Mesenchymal stem cell (in vitro differentiated cells and primary cell): ENCODE data around the gene HCAR3.

Experiments
- DNase-seq: peaks from one replicate; pipeline ENCODE4 v3.0.0-alpha.2; 2013
- H2AFZ ChIP-seq: one replicate; pipeline ENCODE4 v1.6.1; 2013; ENCODE audit warnings: low read depth, mild to moderate bottlenecking, control low read depth, inconsistent platforms, low read length, moderate library complexity
- H2AK5ac ChIP-seq: 2 replicates; pipeline ENCODE4 v1.6.1; 2013; ENCODE audit warnings: low read length, moderate library complexity, mild to moderate bottlenecking, inconsistent platforms; ENCODE audit not compliant: severe bottlenecking
- H2BK120ac ChIP-seq: one replicate; pipeline ENCODE4 v1.6.1; 2013; ENCODE audit warnings: low read depth, mild to moderate bottlenecking, inconsistent platforms, low read length, moderate library complexity
- H2BK12ac ChIP-seq, 2 experiments: one replicate each; pipeline ENCODE4 v1.6.1; 2013; ENCODE audit warnings: inconsistent platforms in 2 of 2, low read length in 2 of 2, mild to moderate bottlenecking in 2 of 2, moderate library complexity in 2 of 2, control low read depth in 1 of 2
- H2BK15ac ChIP-seq: one replicate; pipeline ENCODE4 v1.6.1; 2013; ENCODE audit warnings: mild to moderate bottlenecking, low read depth, inconsistent platforms; ENCODE audit not compliant: poor library complexity, severe bottlenecking
- H2BK5ac ChIP-seq: 2 replicates; pipeline ENCODE4 v1.6.1; 2013; ENCODE audit warnings: low read depth, mild to moderate bottlenecking, low read length, control low read depth, inconsistent platforms; ENCODE audit not compliant: poor library complexity, severe bottlenecking
- H3K14ac ChIP-seq, 2 experiments: one replicate each; pipeline ENCODE4 v1.6.1; 2013; ENCODE audit warnings: inconsistent platforms in 2 of 2, low read length in 2 of 2, control low read depth in 1 of 2, mild to moderate bottlenecking in 1 of 2, moderate library complexity in 1 of 2
- H3K18ac ChIP-seq, 2 experiments: one replicate each; pipeline ENCODE4 v1.6.1; 2013; ENCODE audit warnings: inconsistent platforms in 2 of 2, low read length in 2 of 2, control low read depth in 1 of 2, low read depth in 1 of 2, mild to moderate bottlenecking in 1 of 2
- H3K23ac ChIP-seq, 2 experiments: one replicate each; pipeline ENCODE4 v1.6.1; 2013; ENCODE audit warnings: inconsistent platforms in 2 of 2, low read length in 2 of 2, mild to moderate bottlenecking in 2 of 2, moderate library complexity in 2 of 2, control low read depth in 1 of 2
- H3K27ac ChIP-seq: 2 replicates; pipeline ENCODE4 v1.5.1; 2013; ENCODE audit warnings: mild to moderate bottlenecking, moderate library complexity, low read length, control low read depth, inconsistent platforms; ENCODE audit not compliant: poor library complexity, severe bottlenecking
- H3K27me3 ChIP-seq, 2 experiments: 2 replicates each; pipeline versions ENCODE4 v1.6.1 to v1.7.0; 2013; ENCODE audit warnings: low read length in 2 of 2, mild to moderate bottlenecking in 2 of 2, moderate library complexity in 2 of 2, control low read depth in 1 of 2, inconsistent platforms in 1 of 2; ENCODE audit not compliant: control insufficient read depth in 1 of 2, insufficient read depth in 1 of 2
- H3K36me3 ChIP-seq, 2 experiments: 2 replicates each; pipeline versions ENCODE4 v1.6.1 to v1.7.0; 2013; ENCODE audit warnings: low read length in 2 of 2, control low read depth in 1 of 2, inconsistent platforms in 1 of 2, low read depth in 1 of 2, mild to moderate bottlenecking in 1 of 2; ENCODE audit not compliant: insufficient read depth in 2 of 2, control insufficient read depth in 1 of 2
- H3K4ac ChIP-seq, 2 experiments: one replicate each; pipeline ENCODE4 v1.6.1; 2013; ENCODE audit warnings: inconsistent platforms in 2 of 2, low read length in 2 of 2, mild to moderate bottlenecking in 2 of 2, moderate library complexity in 2 of 2, control low read depth in 1 of 2, low read depth in 1 of 2
- H3K4me1 ChIP-seq: 2 replicates; pipeline ENCODE4 v1.6.1; 2013; ENCODE audit warnings: low read depth, low read length, control low read depth; ENCODE audit not compliant: control insufficient read depth, insufficient read depth
- H3K4me2 ChIP-seq: 2 replicates; pipeline ENCODE4 v1.6.1; 2013; ENCODE audit warnings: low read length, mild to moderate bottlenecking, inconsistent platforms; ENCODE audit not compliant: poor library complexity, severe bottlenecking
- H3K4me3 ChIP-seq, 2 experiments: 2 replicates each; pipeline versions ENCODE4 v1.5.1 to v1.7.0; 2013; ENCODE audit warnings: low read length in 2 of 2, mild to moderate bottlenecking in 2 of 2, control low read depth in 1 of 2, low read depth in 1 of 2; ENCODE audit not compliant: insufficient read depth in 1 of 2
- H3K79me1 ChIP-seq: replicated peaks from 2 replicates; pipeline ENCODE4 v1.6.1; 2013; ENCODE audit warnings: mild to moderate bottlenecking, control low read depth, low read length, inconsistent platforms; ENCODE audit not compliant: poor library complexity, severe bottlenecking
- H3K9ac ChIP-seq: 2 replicates; pipeline ENCODE4 v1.7.0; 2013; ENCODE audit warnings: mild to moderate bottlenecking, low read length, moderate library complexity
- H3K9me3 ChIP-seq: 2 replicates; pipeline ENCODE4 v1.7.0; 2013; ENCODE audit warnings: mild to moderate bottlenecking, low read length; ENCODE audit not compliant: control insufficient read depth
- H4K8ac ChIP-seq: one replicate; pipeline ENCODE4 v1.6.1; 2013; ENCODE audit warnings: inconsistent platforms, mild to moderate bottlenecking, low read length, moderate library complexity
- H4K91ac ChIP-seq: one replicate; pipeline ENCODE4 v1.6.1; 2013; ENCODE audit warnings: mild to moderate bottlenecking, low read length, inconsistent platforms
- WGBS: methylation state at CpG from one replicate; pipeline ENCODE4 v1.1.7; 2013; ENCODE audit warnings: mixed read lengths; 5-methylcytosine and 5-hydroxymethylcytosine counted together

Gene HCAR3

DNA sequence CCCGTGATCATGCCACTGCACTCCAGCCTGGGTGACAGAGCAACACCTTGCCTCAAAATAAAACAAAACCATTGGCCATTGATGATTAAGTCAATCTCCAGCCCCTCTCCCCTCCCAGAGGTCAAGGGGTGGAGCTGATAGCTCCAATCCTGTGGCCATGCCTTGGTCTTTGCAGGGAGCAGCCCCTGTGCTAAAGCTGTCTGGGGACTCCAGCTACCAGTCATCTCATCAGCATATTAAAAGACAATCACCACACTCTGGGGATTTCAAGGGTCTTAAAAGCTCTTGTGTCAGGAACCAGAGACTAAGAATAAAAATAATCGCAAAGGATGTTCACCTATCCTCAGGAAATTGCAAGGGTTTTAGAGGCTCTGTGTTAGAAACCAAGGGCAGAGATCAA lies 44.1 kb downstream of the HCAR3 start:
- no peak overlapping the region for H2AK5ac ChIP-seq
- H2BK120ac ChIP-seq: no peak overlapping the region
- H4K8ac ChIP-seq: peak overlapping the region; percentile 19
- no peak overlapping the region for H3K4me2 ChIP-seq
- no peak overlapping the region for H3K4ac ChIP-seq
- H3K14ac ChIP-seq: no peak overlapping the region
- H3K23ac ChIP-seq: no peak overlapping the region
- 97% methylated on average over 2 of the region's 2 CpGs for WGBS
- no peaks in the 10 kb centered on the region for H3K4me1 ChIP-seq
- no peak overlapping the region for H2BK15ac ChIP-seq
- H2AFZ ChIP-seq: no peak overlapping the region
- no peak overlapping the region for H3K27ac ChIP-seq
- H3K27me3 ChIP-seq: no peaks in the 10 kb centered on the region
- H4K91ac ChIP-seq: no peak overlapping the region
- no peak overlapping the region for H3K9ac ChIP-seq
- H3K4me3 ChIP-seq: no peak overlapping the region
- no peaks in the 10 kb centered on the region for H3K79me1 ChIP-seq
- no peaks in the 10 kb centered on the region for H3K36me3 ChIP-seq
- no peak overlapping the region for H2BK12ac ChIP-seq
- H3K9me3 ChIP-seq: no peaks in the 10 kb centered on the region
- no peak overlapping the region for H2BK5ac ChIP-seq
- no peak for DNase-seq
- H3K18ac ChIP-seq: peak overlapping the region in 1 of 2 experiments; percentile 47

DNA sequence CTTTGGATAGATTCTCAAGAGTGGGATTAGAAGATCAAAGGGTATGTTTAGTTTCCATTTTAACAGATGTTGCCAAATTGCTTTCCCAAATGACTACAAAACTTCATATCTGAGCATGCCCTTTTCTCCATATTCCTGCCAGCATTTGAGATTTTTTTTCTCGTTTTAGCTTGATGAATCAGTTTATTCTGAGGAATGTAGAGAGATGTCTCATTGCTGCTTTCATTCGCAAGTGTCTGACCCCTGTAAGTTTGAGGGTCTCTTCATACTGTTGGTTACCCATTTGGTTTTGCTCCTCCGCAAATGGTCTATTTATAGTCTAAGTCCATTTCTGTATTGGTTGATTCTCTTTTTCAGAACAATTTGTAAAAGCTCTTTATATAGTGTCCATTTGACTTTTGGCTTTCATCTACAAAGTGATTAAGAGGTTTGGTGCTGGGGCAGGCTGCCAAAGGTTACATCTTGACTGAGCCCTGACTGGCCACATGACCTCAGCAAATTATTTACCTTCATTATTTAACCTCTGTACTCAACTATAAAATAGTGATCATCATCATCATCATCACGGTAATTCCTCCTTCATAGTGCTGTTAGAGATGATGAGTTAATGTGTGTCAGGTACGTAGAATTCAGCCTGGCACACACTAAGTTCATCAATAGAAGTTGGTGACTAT lies 47.1 kb downstream of the HCAR3 start:
- Histone ChIP-seq H3K36me3 (no peaks in the 10 kb centered on the region), H3K9ac (peak overlapping the region; percentile 26), H2BK12ac (no peak overlapping the region), H3K9me3 (no peaks in the 10 kb centered on the region), H4K91ac (no peak overlapping the region), H2BK15ac (no peak overlapping the region), H2BK5ac (no peak overlapping the region), H2AK5ac (no peak overlapping the region), H3K27ac (no peak overlapping the region), H3K14ac (no peak overlapping the region), H3K79me1 (no peaks in the 10 kb centered on the region), H4K8ac (no peak overlapping the region), H3K4me3 (peak overlapping the region in 1 of 2 experiments; percentile 22), H3K4me2 (peak overlapping the region; percentile 6), H2BK120ac (no peak overlapping the region), H3K23ac (no peak overlapping the region), H3K18ac (no peak overlapping the region), H2AFZ (no peak overlapping the region), H3K27me3 (no peaks in the 10 kb centered on the region), H3K4ac (no peak overlapping the region), H3K4me1 (no peaks in the 10 kb centered on the region)
- 82% methylated on average over 2 of the region's 5 CpGs for WGBS
- DNase-seq: peak; percentile 28

DNA sequence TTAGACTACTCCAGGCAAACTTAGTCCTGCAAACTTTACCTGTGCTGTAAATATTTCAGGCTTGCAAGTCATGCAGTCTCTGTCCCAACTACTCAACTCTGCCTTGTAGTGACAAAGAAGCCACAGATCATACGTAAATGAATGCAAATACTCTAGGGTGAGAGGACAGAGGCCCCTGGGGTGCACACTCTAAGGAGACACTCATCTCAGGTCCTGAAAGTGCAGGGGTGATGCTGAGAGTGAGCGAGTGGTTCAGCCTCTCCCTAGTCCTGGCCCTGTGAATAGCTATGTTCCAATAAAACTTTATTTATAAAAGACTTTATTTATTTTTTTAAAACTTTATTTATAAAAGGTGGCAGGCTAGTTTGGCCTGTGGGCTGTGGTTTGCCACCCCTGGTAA lies 48.3 kb downstream of the HCAR3 start:
- no peak overlapping the region for H2BK120ac ChIP-seq
- H3K23ac ChIP-seq: no peak overlapping the region
- no peak overlapping the region for H2AFZ ChIP-seq
- H3K27ac ChIP-seq: no peak overlapping the region
- H3K18ac ChIP-seq: no peak overlapping the region
- no peak overlapping the region for H3K4me3 ChIP-seq
- no peak overlapping the region for H2AK5ac ChIP-seq
- no peak overlapping the region for H2BK12ac ChIP-seq
- H3K79me1 ChIP-seq: no peaks in the 10 kb centered on the region
- no peak overlapping the region for H2BK5ac ChIP-seq
- H3K4me2 ChIP-seq: no peak overlapping the region
- H2BK15ac ChIP-seq: no peak overlapping the region
- H3K4ac ChIP-seq: no peak overlapping the region
- WGBS: 86% methylated on average over 1 of the region's 2 CpGs
- no peaks in the 10 kb centered on the region for H3K4me1 ChIP-seq
- H3K14ac ChIP-seq: no peak overlapping the region
- H3K9me3 ChIP-seq: no peaks in the 10 kb centered on the region
- no peak overlapping the region for H3K9ac ChIP-seq
- no peaks in the 10 kb centered on the region for H3K36me3 ChIP-seq
- H4K91ac ChIP-seq: no peak overlapping the region
- DNase-seq: no peak
- no peaks in the 10 kb centered on the region for H3K27me3 ChIP-seq
- H4K8ac ChIP-seq: no peak overlapping the region

DNA sequence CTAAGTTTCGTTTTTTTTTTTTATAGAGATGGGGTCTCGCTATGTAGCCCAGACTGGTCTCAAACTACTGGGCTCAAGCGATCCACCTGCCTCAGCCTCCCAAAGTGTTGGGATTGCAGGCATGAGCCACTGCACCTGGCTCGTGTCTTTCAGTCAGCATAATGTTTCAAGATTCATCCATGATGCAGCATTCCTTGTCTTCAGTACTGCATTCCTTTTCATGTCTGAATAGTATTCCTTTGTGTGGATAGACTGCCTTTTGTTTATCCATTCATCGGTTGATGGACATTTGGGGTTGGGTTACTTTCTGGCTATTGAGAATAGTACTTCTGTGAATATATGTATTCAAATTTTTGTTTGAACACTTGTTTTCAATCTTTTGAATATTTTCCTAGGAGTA lies 50.9 kb downstream of the HCAR3 start:
- no peak overlapping the region for H2AFZ ChIP-seq
- H3K4me2 ChIP-seq: no peak overlapping the region
- no peak overlapping the region for H3K9ac ChIP-seq
- no peak overlapping the region for H2AK5ac ChIP-seq
- no peaks in the 10 kb centered on the region for H3K9me3 ChIP-seq
- no peaks in the 10 kb centered on the region for H3K27me3 ChIP-seq
- no peak overlapping the region for H3K4ac ChIP-seq
- no peaks in the 10 kb centered on the region for H3K79me1 ChIP-seq
- no peaks in the 10 kb centered on the region for H3K36me3 ChIP-seq
- 96% methylated on average over 5 of the region's 5 CpGs for WGBS
- H3K18ac ChIP-seq: no peak overlapping the region
- H3K4me3 ChIP-seq: no peak overlapping the region
- H3K14ac ChIP-seq: no peak overlapping the region
- H2BK5ac ChIP-seq: no peak overlapping the region
- H3K4me1 ChIP-seq: no peaks in the 10 kb centered on the region
- H2BK120ac ChIP-seq: no peak overlapping the region
- no peak overlapping the region for H2BK15ac ChIP-seq
- H3K23ac ChIP-seq: no peak overlapping the region
- H4K91ac ChIP-seq: no peak overlapping the region
- DNase-seq: no peak
- H2BK12ac ChIP-seq: no peak overlapping the region
- no peak overlapping the region for H3K27ac ChIP-seq
- no peak overlapping the region for H4K8ac ChIP-seq
